Activated effector memory CD4-positive, alpha-beta T cell treated with Interleukin-2 at 50 U/mL for 16 hours (primary cell): ENCODE measurements around the gene TENM4.
"Not testable (repeated sequence)": the region's sequence is repeated elsewhere in the genome, so short reads cannot be mapped to it uniquely, and the experiment has no call there.

Source experiments
- DNase-seq: peaks from one replicate; pipeline ENCODE4 v3.0.0-alpha.2; 2020

The TENM4 gene

DNA sequence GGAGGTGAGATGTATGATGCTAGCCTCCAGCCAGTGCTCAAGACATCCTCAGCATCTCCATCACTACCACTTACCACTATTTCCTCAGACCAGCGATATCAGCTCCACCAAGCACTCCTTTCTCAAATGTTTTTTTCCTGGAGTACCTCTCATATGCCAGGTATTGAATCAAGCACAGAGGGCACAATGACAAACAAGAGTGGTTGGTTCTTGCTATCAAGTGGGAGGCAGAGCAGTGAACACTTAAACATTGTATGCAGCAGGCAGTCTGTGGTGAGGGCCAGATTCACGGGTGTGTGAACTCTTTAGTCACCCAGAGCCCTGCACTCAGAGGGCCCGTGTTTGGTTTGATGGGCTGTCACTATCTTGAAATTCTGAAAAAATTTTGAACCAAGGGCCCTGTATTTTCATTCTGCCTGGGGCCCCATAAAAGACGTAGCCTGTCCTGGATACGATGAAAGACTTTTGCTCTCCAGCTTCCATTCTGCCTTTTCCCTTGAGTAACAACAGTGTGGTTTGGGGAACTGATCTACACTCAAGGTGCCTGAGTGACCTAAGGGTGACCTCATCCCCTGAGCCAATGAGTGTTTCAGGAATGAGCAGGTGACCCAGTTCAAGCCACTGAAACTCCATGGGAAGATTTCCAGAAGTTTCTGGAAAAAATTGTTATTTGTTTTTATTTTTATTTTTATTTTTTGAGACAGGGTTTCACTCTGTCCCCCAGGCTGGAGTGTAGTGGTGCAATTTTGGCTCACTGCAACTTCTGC, 517.8 kb downstream of the TENM4 start:
- no peak for DNase-seq

DNA sequence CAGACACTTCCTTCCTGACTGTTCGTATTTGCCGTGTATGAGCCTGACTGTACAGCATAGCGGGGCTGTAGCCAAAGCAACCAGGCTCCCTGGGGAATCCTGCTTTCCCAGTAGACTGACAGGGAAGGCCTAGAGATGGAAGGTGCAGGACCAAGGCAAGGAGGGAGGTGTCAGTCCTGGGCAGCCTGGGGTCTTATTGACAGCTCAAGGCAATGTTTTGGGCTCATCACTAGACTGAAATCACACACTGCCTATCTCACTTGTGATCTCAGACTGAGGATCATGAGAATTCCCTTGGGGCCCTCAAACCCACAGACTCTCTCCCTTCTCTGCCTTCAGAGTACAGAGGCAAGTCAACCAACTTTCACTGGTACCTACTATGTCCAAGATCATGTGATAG, 519.3 kb downstream of the TENM4 start:
- DNase-seq, result no peak

DNA sequence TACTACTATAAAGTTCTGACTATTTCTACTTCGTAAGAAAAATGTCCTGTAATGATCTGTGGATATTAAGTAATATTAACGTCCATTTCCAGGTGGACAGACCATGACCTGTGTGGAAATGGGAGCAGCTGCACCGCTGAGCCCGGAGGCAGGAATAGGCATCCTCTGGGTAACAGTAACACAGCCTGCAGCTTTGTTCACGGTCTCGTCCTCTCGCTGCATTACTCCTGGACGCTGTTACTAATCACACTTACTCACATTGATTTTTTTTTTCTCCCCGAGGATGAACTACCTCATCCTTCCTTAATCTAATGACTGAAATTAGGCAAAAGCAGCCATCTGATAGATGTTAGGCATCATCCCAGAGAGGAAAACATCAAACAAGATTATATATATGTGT, 520.5 kb downstream of the TENM4 start:
- no peak for DNase-seq

DNA sequence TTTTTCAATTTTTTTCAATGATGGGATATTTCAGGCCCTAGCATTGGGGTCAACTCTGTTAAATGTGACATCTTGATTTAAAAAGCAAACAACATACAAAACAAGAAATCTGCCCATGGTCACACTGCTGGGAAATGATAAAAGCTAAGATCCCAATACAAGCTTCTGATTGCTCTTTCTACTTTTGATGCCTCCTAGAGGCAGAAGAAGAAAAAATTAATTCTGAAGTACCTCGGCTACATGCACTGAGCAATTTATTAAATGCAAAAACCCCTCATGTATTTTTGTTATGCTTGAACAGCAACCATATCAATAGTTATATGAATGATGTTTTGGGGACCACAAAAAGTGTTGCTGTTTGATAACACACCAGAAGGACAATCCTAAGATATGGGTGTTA, 524.1 kb downstream of the TENM4 start:
- DNase-seq, result no peak

DNA sequence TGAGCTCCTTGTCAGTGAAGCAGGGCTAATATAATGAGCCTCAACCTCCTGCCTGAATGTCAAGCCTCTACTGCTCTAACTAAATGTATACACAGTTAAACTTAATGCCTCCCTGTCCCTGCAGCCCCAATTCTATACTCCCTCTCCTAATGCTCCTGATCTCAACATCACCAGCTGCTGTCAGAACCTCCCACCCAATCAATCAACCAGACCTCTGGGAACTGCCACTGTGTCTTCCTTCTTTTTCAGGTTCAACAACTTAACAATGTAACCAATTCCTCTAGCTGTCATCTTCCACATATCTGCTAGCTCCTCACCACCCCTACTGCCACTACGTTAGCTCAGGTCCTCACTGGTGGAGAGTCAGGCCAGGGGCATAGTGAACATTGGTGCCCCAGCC, 526.3 kb downstream of the TENM4 start:
- no peak for DNase-seq

DNA sequence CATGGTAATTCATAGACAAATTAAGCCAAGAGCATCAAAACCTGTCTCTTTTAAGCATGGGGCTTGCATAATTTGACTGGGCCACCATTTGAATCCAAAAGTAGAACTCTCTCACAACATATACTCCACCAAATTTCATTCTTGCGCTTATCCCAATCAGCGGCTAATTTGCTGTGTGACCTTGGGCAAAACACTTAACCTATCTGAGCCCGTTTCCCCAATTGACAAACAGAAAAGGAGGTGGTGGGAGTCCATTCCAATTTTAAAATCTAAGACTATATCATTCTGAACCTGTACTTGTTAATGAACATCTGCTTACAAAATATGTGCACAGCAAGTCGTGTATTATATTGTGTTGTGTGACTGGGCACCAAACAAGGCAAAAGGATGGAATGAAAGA, 528.1 kb downstream of the TENM4 start:
- no peak for DNase-seq

DNA sequence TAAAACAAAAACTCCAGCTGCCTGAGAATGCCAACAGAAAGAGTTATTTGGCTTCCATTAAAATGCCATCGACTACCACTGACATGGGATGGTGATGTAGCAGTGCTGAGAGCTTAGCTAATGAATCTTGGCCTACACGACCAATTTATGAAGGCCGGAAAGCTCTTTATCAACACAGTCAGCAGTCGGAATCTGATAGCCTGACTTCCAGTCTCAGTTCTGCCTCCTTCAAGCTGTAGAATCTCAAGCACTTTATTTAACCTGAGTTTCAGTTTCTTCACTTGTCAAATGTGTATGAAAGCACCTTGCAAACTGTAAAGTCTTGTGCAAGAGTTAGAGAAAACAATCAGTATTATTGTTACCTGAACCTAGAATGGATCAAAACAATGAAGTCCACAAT, 530.5 kb downstream of the TENM4 start:
- no peak for DNase-seq

DNA sequence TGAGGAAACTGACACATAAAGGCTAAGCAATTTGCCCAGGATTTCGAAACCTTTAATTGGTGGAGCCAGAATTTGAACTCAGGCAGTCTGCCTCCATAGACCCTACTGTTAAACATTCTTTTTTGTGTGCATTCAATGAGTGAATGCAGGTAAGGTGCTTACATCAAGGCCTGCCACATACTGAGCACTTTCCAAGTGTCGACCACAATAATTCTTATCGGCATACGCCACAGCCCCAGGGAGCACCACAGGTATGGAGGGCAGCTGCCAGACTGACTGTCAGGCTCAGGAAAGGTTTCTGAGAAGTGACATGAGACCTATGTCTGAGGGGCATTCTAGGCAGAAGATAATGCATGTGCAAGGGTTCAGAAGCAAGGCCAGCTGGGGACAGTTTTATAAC, 531.4 kb downstream of the TENM4 start:
- no peak for DNase-seq

DNA sequence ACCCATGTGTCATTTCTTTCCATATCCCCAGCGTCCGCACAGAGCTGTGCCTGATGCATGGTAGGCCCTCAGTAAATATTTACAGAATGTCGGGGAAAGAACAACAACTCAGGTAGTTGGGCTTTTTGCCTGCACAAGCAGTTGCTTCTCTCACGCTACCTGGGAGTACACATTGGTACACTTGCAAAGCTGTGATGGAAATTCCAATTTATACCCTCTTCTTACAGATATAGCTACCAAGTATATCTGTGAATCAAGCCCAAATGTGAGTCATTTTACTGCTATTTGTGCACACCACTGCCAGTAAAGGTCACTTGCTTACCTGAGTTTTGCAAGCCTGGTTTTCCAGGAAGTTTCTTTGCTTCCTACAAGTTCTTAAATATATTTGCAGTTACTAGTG, 533.2 kb downstream of the TENM4 start:
- no peak for DNase-seq

DNA sequence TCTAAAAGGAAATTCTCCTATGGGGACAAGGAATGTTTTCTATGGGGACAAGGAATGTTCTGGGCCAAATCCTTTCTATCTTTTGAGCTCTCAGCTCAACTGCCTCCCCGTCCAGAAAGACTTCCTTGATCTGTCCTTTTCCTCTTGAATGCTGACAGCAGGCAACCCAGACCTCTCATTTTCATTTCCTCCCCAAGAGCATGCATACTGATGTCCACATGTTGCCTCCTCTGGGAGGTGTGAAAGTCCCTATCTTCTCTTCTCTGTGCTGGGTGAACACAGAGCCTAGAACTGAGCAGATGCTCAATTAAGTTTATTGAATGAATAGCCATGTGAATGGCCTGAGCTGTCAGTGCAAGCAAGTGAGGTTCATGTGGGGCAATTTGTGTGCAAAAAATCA, 534.3 kb downstream of the TENM4 start:
- no peak for DNase-seq

DNA sequence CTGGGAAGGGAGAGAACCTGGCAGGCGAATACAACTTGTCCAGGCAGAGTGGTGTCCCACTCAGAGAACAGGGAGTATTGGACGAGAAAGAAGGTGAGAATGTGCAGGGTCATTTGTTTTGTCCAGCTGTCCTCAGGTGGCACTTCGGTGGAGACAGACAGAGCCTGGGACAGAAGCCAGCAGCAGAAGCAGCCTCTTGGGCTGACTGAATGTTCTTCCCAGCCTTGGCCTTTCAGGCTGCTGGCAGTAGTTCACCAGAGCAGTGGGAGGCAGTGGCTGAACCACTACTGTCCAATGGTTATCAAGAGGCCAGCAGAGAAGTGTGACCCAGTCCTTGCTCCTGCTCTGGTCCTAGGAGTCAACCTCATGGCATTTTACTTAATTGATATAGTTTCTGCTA, 535.1 kb downstream of the TENM4 start:
- no peak for DNase-seq

DNA sequence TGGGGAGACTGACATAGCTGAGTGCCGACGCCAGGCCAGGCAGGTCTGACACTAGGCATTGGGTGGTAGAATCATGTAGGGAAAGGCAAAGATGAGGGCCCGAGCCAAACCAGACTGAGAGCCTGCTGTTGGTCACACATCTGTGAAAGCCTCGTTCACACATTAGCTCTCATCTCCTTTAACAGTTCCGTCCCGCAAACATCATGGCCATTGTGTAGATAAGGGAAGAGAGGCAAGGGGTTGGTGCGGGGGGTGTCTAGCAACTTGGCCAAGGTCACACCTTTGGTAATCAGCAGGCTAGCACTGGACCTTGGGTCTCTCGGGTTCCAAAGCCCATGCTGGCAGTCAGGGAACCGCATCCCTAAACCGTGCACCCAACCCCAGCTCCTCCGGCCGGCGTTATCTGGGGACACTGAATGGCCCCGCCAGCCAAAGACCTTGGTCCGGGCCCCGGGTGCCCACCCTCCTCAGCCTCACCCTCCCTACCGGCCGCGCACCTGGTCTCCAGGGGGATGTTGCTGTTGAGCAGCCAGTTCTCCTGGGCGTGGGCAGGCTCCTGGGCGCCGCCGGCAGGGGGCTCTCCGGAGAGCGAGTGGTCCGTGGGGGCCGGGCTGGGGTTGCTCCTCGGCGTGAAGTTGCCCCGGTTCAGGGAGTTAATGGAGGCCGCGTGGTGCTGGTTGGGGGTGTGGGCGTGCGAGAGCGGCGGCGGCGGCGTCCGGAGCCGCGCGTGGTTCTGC, 537.9 kb downstream of the TENM4 start:
- DNase-seq, result no peak

DNA sequence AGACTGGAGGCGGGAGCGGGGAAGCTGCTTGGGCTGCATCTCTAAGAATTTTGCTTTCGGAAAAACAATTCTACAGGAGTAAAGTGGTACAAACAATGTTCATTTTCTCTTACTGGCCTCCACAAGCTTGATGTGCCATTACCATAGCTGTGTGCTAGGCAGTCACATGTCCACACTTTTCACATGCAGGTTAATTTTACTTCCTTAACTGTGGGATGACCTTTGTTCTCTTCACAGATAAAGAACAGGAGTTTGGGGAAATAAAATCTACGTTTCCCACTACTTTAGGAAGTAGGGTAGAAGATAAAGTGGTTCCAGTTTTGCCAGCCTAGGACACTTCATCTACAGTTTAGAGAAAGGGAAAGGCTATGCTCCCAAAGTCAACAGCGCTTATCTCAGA, 539.0 kb downstream of the TENM4 start:
- no peak for DNase-seq

DNA sequence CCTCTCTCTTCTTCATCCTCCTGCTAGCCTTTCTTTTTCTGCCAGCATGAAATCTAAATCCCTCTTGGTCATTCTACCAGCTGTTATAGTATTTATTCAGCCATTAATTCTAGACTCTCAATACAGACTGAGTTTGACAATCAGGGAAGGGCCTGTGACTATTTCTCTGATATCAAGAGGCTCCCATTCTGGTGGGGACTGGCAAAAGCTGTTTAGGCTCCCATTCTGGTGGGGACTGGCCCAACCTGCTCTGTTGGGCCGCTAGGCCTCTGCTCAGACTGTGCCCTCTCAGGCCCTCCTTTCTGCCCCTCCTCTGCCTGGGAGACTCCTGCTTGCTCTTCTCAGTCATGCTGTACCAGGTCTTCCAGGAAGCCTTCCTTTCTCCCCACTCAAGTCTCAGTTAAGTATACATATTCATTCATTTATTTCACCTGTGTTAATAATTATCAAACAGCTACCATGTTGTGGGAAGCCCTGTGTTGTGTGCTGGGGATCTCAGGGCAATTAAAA, 542.5 kb downstream of the TENM4 start:
- no peak for DNase-seq

DNA sequence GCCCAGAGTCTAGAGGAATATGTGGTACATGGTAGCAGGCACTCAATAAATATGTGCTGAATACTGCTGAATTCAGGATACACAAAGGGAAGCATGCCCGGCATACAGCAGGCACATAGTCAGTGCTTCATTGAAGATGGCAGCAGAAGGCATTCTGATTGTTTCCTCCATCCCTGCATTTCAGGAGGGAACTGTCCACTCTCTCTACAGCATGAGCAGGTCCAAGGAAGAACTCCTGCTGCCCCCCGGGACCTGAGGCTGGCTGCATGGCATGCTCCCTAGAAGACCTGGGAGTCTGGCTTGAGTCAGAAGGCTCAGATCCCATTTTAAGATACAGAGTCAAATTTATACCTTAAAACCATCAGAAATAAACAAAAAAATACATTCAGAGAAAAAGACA, 546.8 kb downstream of the TENM4 start:
- DNase-seq, result no peak

DNA sequence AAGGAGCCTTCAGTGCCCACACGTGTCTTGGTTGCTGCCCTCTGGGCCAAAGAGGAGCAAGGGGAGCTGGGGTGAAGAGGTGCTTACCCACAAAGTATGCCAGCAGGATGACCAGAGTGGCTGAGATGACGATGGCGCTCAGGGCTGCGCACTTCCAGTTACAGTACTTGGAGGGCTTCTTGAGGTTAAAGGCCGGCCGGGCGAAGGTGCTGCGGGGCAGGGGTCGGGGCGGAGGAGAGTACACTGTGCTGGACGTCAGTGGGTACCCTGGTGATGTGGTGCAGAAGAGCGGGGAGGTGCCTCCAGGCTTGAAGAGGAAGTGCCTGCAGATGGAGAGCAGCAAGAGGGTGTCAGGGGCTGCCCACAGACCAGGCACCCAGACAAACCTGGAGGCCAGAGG, 551.1 kb downstream of the TENM4 start:
- DNase-seq, result no peak

DNA sequence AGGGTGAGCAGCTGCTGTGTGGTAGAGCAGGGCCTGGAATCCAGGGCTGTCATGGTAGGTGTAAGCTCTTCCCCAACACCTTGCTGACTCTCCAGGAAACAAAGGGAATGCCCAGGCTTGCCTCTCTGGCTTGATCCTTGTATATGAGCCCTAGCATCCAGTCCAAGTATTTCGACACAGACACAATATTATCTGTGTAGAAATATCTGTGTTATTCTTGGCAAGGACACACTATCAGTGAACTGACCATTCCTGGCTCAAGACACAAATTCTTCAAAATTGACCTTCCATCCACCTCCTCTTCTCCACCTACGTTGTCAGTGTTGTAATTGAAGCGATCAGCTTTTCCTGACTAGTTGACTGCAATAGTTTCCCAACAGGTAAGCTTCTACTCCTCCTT, 554.2 kb downstream of the TENM4 start:
- no peak for DNase-seq

DNA sequence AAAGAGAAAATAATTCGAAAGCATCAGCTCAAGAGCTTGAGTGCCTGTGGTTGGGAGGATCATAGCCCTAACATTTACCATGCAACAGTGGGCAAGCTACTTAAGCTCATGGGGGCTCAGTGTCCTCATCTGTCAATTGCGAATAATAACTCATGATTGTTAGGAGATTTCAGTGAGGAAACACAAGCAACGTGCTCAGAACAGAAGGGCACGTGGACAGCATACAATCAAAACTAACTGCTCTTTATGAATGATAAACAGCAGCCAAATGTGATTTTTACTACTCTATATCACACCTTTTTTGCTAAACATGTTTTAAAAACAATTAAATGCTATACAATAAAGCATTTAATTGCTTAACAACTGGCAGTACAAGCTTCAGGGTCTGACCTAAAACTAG, 556.1 kb downstream of the TENM4 start:
- DNase-seq, result no peak

DNA sequence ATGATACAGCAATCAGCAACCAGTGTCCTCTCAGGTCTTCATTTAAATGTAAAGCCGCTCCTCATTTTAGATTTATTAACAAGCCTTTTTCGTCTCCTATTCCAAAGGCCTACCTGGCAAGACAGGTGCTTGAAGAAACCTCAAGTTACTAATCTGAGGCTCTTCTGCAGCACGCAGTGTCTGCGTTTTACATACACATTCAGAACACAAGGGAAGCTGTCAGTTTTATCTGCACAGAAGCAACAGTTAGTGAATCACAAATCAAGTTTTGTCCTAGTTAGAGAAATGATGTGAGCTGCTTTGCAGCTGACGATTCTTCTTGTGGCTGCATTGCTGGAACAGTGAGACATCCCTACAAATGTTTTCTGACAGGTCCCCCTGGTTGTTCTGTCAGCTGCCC, 557.3 kb downstream of the TENM4 start:
- no peak for DNase-seq

DNA sequence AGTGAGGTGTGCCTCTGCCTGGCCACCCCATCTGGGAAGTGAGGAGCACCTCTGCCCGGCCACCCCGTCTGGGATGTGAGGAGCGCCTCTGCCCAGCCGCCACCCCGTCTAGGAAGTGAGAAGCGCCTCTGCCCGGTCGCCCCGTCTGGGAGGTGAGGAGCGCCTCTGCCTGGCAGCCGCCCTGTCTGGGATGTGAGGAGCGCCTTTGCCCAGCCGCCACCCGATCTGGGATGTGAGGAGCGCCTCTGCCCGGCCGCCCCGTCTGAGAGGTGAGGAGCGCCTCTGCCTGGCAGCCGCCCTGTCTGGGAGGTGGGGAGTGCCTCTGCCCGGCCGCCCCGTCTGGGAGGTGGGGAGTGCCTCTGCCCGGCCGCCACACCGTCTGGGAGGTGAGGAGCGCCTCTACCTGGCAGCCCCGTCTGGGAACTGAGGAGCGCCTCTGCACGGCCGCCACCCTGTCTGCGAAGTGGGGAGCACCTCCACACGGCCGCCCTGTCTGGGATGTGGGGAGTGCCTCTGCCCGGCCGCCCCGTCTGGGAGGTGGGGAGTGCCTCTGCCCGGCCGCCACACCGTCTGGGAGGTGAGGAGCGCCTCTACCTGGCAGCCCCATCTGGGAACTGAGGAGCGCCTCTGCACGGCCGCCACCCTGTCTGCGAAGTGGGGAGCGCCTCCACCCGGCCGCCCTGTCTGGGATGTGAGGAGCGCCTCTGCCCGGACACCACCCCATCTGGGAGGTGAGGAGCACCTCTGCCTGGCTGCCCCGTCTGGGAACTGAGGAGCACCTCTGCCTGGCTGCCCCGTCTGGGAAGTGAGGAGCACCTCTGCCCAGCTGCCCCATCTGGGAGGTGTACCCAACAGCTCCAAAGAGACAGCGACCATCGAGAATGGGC, 561.5 kb downstream of the TENM4 start:
- not testable (repeated sequence) for DNase-seq

DNA sequence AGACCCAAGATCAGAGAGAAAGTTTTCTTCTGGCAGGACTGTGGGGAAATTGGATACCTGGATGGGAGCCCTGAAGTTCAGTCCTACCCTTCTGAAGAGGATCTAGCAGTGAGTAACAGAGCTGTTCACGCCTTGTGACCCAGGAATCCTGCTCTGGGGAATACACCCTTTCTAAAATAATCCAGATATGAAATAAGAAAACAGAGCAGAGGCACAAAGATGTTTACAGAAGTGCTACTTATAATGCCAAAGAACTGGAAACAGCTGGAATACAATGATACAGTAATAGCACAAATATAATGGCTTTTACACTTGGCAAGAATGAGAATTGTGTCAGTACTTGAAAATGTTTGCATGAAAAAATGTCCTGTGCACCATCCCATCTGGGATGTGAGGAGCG, 562.2 kb downstream of the TENM4 start:
- DNase-seq, result no peak

DNA sequence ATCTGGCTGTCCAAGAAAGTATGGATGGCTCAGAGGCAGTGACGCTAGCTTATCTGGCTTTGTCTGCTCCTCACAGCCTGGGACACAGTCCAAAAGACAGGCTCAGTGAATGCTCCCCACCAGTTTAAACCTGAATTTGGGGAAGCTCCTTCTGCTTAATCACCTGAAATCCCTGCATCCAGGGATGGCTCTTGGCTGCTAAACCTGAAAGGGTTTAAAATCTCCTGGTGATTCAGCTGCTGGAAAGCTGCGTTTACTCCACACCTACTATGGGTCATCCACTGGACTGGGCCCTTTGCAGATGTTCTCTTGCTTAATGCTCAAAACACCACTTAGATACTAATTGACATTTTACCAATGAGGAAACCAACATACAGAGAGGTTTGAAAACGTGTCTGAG, 564.2 kb downstream of the TENM4 start:
- no peak for DNase-seq

DNA sequence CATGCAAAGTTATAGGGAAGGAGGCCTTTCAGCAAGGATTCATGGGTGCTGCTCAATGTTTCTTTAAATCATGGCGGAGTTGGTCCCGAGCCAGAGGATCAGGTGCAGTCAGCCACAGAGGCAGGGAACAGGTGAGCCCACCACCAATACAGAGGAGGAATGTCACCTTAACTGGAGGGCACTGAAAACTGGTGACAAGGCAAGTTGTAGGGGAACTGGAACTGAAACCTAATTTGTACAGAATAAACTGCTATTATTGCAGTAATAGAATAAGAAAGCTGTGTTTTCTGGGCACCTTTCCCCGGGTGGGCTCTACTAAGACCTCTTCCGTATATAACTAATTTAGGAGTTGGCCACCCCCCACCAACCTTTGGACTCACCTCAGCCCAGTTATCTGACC, 570.2 kb downstream of the TENM4 start:
- no peak for DNase-seq

DNA sequence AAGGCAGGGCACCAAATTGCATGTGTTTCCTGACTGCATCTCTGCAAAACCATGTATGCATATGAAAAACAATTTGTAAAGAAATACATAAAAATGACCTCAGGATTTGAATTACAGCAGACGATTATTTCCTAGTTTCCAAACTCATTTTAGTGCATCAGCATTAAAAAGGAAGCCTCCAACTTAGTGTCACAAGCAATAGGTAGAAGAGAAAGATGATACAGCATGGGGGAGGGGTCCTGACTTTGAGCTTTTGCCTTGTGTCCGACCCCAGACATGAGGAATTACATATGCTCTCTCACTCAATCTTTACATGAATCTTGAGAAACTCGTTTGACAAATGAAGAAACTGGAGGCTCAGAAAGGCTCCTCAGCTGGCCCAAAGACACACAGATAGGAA, 571.5 kb downstream of the TENM4 start:
- no peak for DNase-seq
